Transverse colon (tissue), 4 donors: ENCODE measurements around the gene C21orf91. TPM values are rescaled to one million over a fixed set of nuclear protein-coding genes. Genes with fewer than 3 reads are reported as not detected.

Source experiments
- DNase-seq: peaks from one replicate; pipeline ENCODE4 v3.0.0-alpha.2; 2019
- H3K27ac ChIP-seq, 4 donors: fragments of 200-600 bp; sonication (generic); 2 replicates each; pipeline ENCODE4 v1.5.1; 2016 to 2018; ENCODE audit warnings: inconsistent platforms in 4 of 4
- H3K27me3 ChIP-seq: fragments of 200-600 bp; sonication (generic); 2 replicates; pipeline ENCODE4 v1.5.1; 2017; ENCODE audit warnings: inconsistent platforms
- H3K36me3 ChIP-seq, 4 donors: fragments of 200-600 bp; sonication (generic); 2 replicates each; pipeline ENCODE4 v1.5.1; 2017 to 2019; ENCODE audit warnings: inconsistent platforms in 4 of 4
- H3K4me1 ChIP-seq, 4 donors: fragments of 200-600 bp; sonication (generic); 2 replicates each; pipeline ENCODE4 v1.5.1; 2017 to 2020; ENCODE audit warnings: inconsistent platforms in 4 of 4
- H3K4me3 ChIP-seq, 4 donors: fragments of 200-600 bp; sonication (generic); 1 replicate in 1 of 4; 2 replicates in 3 of 4; pipeline versions ENCODE4 v1.5.1 to v1.6.1; 2017 to 2019; ENCODE audit warnings: inconsistent platforms in 4 of 4
- H3K9me3 ChIP-seq, 2 donors: fragments of 200-600 bp; sonication (generic); 2 replicates each; pipeline ENCODE4 v1.5.1; 2017 to 2019; ENCODE audit warnings: inconsistent platforms in 2 of 2
- EP300 ChIP-seq: sonication (generic); formaldehyde crosslinking; IDR thresholded peaks from one replicate; pipeline ENCODE4 v1.6.1; 2017; ENCODE audit warnings: antibody characterized with exemption, low read depth
- POLR2A ChIP-seq: fragments of 450-650 bp; IDR thresholded peaks from one replicate; pipeline ENCODE4 v1.6.1; 2016; ENCODE audit warnings: antibody characterized with exemption, mild to moderate bottlenecking, moderate library complexity
- POLR2AphosphoS5 ChIP-seq, 3 donors: sonication (generic); formaldehyde crosslinking; IDR thresholded peaks; one replicate each; pipeline ENCODE4 v1.6.1; 2016; ENCODE audit warnings: antibody characterized with exemption in 3 of 3
- WGBS, 2 donors: methylation state at CpG; one replicate each; pipeline ENCODE4 v1.1.5; 2018; ENCODE audit warnings: low coverage in 1 of 2; 5-methylcytosine and 5-hydroxymethylcytosine counted together
- in situ Hi-C, 4 donors: fragments of 200-750 bp; cut with MboI; loops; one replicate each; pipeline versions ENCODE4 v1.15.0 to v1.15.1; 2017; ENCODE audit warnings: low sequenced_read_pairs in 3 of 4, low pct_ligation_motif_present in 1 of 4, low pct_unique_long_range_greater_than_20kb in 1 of 4
- intact Hi-C: fragments of 100-400 bp; cut with DNase I; formaldehyde crosslinking; loops from one replicate; pipeline ENCODE4 v1.15.1; 2023; ENCODE audit warnings: low total_unique reads
- total RNA-seq, 4 donors: library from RNA; depleted of rRNA; stranded (reverse); fragments of >200 nt; gene quantifications; one replicate each; pipeline ENCODE4 v1.1.0, GENCODE V29; 2016
- TF ChIP-seq, protein P1 (sequence below), 5 experiments: fragments of 200-600 bp in 3 of 5; fragments of 450-650 bp in 2 of 5; sonication (generic) in 3 of 5; IDR thresholded peaks; 1 replicate in 2 of 5; 2 replicates in 3 of 5; pipeline ENCODE4 v1.5.1; 2016 to 2017; ENCODE audit warnings: antibody characterized with exemption in 5 of 5, inconsistent platforms in 3 of 5, mild to moderate bottlenecking in 2 of 5, moderate library complexity in 1 of 5

The C21orf91 gene
- total RNA-seq, 4 donors from 2014 or later: 3.2 to 10.8 (median 5.6) TPM

DNA sequence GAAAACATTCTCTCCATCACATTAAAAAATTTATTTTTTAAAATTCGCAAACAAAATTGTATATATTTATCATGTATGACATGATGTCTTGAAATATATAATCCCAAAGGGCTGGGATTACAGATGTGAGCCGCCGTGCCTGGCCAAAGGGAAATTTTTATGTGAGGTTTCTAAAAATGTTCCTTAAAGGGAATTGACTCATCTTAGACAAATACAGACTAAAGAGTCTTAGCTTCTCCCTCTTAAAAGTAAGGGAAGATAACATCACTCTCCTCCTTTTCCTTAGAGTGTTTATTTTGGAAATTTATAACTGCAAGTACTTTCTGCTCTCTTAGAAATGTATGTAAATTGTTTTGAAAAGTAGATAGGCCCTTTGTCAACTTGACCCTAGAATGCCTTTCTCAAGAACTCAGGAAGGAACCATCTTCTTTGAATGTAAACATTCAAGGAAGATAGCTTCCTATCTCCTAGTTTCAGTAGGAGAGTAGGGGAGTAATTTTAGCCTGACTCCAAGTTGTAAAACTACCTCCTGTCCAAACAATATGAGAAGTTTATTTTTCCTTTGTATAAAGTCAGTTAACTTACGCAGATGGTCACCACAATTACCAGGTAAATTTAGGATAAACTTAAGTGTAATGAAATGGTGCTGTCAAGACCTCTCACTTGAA, 59.5 kb downstream of the C21orf91 start:
- Histone ChIP-seq H3K4me1 (no peaks in the 10 kb centered on the region), H3K27ac (no peak overlapping the region), H3K4me3 (no peak overlapping the region), H3K36me3 (no peaks in the 10 kb centered on the region), H3K9me3 (no peaks in the 10 kb centered on the region), H3K27me3 (no peaks in the 10 kb centered on the region)
- intact Hi-C loops: no loop called here
- no peak for DNase-seq
- in situ Hi-C loops: no loop called here
- TF ChIP-seq POLR2AphosphoS5 (IDR thresholded peaks at IDR 0.05): no peak
- TF ChIP-seq, protein P1, sequence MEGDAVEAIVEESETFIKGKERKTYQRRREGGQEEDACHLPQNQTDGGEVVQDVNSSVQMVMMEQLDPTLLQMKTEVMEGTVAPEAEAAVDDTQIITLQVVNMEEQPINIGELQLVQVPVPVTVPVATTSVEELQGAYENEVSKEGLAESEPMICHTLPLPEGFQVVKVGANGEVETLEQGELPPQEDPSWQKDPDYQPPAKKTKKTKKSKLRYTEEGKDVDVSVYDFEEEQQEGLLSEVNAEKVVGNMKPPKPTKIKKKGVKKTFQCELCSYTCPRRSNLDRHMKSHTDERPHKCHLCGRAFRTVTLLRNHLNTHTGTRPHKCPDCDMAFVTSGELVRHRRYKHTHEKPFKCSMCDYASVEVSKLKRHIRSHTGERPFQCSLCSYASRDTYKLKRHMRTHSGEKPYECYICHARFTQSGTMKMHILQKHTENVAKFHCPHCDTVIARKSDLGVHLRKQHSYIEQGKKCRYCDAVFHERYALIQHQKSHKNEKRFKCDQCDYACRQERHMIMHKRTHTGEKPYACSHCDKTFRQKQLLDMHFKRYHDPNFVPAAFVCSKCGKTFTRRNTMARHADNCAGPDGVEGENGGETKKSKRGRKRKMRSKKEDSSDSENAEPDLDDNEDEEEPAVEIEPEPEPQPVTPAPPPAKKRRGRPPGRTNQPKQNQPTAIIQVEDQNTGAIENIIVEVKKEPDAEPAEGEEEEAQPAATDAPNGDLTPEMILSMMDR (IDR thresholded peaks at IDR 0.05): no peak
- no peak for TF ChIP-seq POLR2A
- 50 to 70% methylated on average over 3 to 4 of the region's 4 CpGs for WGBS, 2 donors

DNA sequence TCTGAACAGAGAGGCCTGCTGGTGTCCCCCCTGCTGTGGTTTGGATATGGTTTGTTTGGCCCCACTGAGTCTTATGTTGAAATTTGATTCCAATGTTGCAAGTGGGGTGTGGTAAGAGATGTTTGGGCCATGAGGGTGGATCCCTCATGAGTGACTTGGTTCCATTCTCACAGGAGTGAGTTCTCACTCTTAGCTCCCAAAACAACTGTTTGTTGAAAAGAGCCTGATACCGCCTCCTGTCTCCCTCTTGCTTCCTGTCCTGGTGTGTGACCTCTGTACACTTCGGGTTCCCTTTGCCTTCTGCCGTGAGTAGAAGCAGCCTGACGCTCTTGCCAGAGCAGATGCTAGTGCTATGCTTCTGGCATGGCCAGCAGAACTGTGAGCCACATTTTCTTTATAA, 60.5 kb downstream of the C21orf91 start:
- in situ Hi-C loops (no loop called here), intact Hi-C loops (no loop called here)
- 78% methylated on average over 4 of the region's 4 CpGs for WGBS, 2 donors
- Histone ChIP-seq H3K9me3 (no peaks in the 10 kb centered on the region), H3K36me3 (no peaks in the 10 kb centered on the region), H3K4me3 (no peak overlapping the region), H3K27me3 (no peaks in the 10 kb centered on the region), H3K27ac (no peak overlapping the region), H3K4me1 (no peaks in the 10 kb centered on the region)
- TF ChIP-seq, protein P1 (IDR thresholded peaks at IDR 0.05): no peak
- TF ChIP-seq EP300 (no peak), POLR2AphosphoS5 (IDR thresholded peaks at IDR 0.05) (no peak), POLR2A (no peak)
- DNase-seq: no peak

DNA sequence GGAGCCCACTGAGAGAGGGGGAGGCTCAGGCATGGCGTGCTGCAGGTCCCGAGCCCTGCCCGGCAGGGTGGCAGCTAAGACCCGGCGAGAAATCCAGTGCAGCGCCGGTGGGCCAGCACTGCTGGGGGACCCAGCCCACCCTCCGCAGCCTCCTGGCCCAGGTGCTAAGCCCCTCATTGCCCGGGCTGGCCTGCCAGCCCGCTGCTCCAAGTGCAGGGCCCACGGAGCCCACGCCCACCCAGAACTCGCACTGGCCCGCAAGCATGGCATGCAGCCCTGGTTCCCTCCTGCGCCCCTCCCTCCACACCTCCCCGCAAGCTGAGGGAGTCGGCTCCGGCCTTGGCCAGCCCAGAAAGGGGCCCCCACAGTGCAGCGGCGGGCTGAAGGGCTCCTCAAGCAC, 61.5 kb downstream of the C21orf91 start:
- no peaks in the 10 kb centered on the region for H3K9me3 ChIP-seq
- H3K27ac ChIP-seq: no peak overlapping the region
- H3K4me1 ChIP-seq: no peaks in the 10 kb centered on the region
- in situ Hi-C loops (no loop called here), intact Hi-C loops (no loop called here)
- WGBS, 2 donors: 92% methylated on average over 17 of the region's 20 CpGs; no CpG with 5 or more reads in 1 of the 2 donors
- no peak for TF ChIP-seq EP300
- DNase-seq: no peak
- H3K4me3 ChIP-seq: no peak overlapping the region
- no peaks in the 10 kb centered on the region for H3K27me3 ChIP-seq
- H3K36me3 ChIP-seq: no peaks in the 10 kb centered on the region

DNA sequence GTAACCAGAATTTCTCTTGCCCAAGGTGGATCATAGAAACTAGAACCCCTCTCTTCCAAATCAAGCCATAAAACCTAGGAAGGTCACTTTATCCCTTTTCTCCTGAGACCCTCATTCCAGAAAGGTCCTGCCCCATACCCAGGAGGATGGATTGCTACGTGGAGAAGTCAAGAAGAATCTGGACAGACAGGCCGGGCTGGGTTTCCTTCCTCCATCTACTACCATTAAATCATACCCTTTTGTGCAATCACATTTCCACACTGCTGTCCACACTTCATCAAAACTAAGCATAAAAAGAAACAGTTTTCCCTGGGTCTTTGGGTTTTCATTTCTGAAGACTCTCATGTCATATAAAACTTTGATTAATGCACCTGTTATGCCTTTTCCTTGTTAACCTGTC, 65.4 kb downstream of the C21orf91 start:
- 29 to 55% methylated on average over 2 of the region's 2 CpGs for WGBS, 2 donors
- no peak for DNase-seq
- no peaks in the 10 kb centered on the region for H3K4me1 ChIP-seq
- no peak for TF ChIP-seq POLR2AphosphoS5 (IDR thresholded peaks at IDR 0.05)
- TF ChIP-seq, protein P1 (IDR thresholded peaks at IDR 0.05): no peak
- no peak for TF ChIP-seq EP300
- TF ChIP-seq POLR2A: no peak
- H3K4me3 ChIP-seq: no peak overlapping the region
- intact Hi-C loops (no loop called here), in situ Hi-C loops (no loop called here)
- H3K9me3 ChIP-seq: no peaks in the 10 kb centered on the region
- H3K36me3 ChIP-seq: no peaks in the 10 kb centered on the region
- no peak overlapping the region for H3K27ac ChIP-seq
- no peaks in the 10 kb centered on the region for H3K27me3 ChIP-seq

DNA sequence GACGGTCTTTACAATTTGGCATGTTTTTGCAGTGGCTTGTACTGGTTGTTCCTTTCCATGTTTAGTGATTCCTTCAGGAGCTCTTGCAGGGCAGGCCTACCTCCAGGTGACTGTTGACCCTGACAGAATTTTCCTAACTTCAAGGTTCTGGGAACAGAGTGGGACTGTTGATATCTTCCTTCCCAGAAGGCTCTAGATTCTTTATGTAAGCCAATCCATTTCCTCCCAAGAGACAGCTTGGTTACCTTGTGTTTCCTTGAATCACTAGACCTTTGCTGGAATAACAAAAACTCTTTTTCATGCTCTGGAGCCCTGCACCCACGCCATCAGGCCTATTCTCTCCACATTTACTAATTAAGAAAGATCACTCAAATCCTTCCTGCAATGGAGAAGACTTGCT, 67.0 kb downstream of the C21orf91 start:
- 83 to 88% methylated on average over 2 of the region's 2 CpGs for WGBS, 2 donors
- H3K27ac ChIP-seq: no peak overlapping the region

More for the DNA sequence above, 67.0 kb downstream of the C21orf91 start:
- Histone ChIP-seq H3K9me3 (no peaks in the 10 kb centered on the region), H3K27me3 (no peaks in the 10 kb centered on the region), H3K4me3 (no peak overlapping the region), H3K4me1 (no peaks in the 10 kb centered on the region), H3K36me3 (no peaks in the 10 kb centered on the region)
- no peak for DNase-seq
- in situ Hi-C loops (no loop called here), intact Hi-C loops (no loop called here)
- TF ChIP-seq EP300 (no peak), POLR2AphosphoS5 (IDR thresholded peaks at IDR 0.05) (no peak), POLR2A (no peak)
- TF ChIP-seq, protein P1 (IDR thresholded peaks at IDR 0.05): no peak
